ENCODE results near the gene CPEB3.
"Not testable (repeated sequence)": the region's sequence is repeated elsewhere in the genome, so short reads cannot be mapped to it uniquely, and the experiment has no call there.

CPEB3 gene

DNA sequence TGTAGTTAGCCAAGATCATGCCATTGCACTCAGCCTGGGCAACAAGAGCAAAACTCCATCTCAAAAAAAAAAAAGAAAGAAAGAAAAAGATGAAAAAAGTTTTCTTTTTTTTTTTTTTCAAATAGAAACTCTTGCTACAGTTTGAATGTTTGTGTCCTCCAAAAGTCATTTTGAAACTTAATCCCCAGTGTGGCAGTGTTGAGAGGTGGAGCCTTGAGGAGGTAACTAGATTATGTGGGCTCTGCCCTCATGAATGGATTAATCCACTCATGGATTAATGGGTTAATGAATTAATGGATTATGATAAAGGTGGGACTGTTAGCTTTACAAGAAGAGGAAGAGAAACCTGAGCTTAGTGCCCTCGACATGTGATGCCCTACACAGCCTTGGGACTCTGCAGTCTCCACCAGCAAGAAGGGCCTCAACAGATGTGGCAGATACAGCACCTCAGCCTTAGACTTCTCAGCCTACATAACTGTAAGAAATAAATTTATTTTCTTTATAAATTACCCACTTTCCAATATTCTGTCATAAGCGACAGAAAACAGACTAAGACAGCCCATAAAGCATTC lies 25.1 kb downstream of the CPEB3 start:
- no peak for DNase-seq

GRCh38 chr10:92264249-92264648 lies 26.6 kb downstream of the CPEB3 start:
- DNase-seq = no peak

- DNase-seq = no peak
Observed at GRCh38 chr10:92263396-92263795, 27.5 kb downstream of the CPEB3 start.

DNA sequence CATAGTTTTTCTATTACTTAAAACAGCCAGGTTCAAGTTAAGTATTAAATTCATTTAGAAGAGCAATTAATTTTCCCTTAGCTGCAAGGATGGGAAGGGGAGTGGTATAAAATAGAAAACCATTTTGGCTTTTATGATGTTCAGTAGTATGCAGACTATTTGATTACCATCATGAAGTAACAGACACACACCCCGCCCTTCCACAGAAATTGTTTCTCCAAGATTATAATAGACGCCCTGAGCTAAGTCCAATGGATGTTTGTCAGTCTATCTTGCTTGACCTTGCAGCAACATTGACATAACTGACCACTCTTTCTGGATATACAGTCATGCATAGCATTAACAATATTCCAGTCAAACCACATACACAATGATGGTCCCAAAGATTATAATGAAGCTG lies 42.3 kb downstream of the CPEB3 start:
- no peak for DNase-seq

DNA sequence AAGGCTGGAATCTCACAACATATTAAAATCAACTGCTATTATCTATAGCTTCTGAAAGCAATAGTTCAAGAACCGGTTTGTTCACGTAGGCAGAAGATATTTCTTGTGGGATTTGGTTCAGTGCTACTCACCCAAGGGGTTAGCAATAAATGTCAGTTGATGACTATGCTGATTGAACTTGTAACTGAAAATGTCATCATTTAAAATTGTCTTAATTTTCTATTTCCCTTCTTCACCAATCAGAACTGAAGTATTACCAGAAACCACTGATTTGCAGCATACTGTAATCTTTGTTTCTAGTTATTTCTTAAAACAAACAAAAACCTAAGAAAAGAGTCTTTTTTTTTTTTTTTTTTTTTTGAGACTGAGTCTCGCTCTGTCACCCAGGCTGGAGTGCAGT lies 46.1 kb downstream of the CPEB3 start:
- no peak for DNase-seq

- peak in 1 of 2 experiments; percentile 20 for DNase-seq
Observed at GRCh38 chr10:92242910-92243671, 47.8 kb downstream of the CPEB3 start.

DNA sequence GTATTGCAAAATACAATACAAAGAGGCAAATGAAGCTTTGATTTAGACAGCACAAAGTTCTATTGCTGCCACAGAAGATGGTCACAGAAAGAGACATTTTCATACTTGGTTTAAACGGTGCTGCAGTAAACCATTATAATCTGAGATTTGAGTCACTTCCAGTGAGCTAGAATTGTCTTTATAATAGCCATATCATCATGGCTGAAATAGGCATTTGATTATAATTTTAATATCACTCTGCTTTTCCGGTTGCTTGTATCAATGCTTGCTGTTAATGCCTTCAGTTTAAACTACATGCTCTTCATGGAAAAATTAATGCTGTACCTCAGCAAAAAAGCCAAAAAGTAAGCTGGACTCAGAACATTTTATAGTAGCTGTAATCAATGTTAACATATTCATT lies 48.5 kb downstream of the CPEB3 start:
- DNase-seq = no peak

- DNase-seq = no peak
Observed at GRCh38 chr10:92241501-92241900, 49.4 kb downstream of the CPEB3 start.

DNA sequence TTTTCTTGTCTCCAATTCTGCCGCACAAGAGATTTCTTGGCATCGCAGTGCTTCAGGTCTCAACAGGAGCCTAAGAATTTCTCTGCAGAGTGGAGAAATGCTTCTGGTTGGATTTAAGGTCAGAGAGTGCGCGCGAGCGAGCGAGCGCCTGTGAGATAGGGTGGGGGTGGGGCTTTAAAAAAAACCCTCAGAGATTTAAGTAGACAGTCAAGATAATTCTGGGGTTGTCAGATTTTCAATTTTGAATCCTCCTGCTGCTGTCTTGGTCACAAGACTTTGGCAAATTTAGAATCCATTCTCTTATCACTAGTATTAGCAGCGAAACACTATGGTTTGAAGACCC lies 49.7 kb downstream of the CPEB3 start:
- DNase-seq = no peak

- no peak for DNase-seq
Observed at GRCh38 chr10:92240289-92241157, 50.4 kb downstream of the CPEB3 start.

- DNase-seq = no peak
Observed at GRCh38 chr10:92239600-92240288, 51.1 kb downstream of the CPEB3 start.

DNA sequence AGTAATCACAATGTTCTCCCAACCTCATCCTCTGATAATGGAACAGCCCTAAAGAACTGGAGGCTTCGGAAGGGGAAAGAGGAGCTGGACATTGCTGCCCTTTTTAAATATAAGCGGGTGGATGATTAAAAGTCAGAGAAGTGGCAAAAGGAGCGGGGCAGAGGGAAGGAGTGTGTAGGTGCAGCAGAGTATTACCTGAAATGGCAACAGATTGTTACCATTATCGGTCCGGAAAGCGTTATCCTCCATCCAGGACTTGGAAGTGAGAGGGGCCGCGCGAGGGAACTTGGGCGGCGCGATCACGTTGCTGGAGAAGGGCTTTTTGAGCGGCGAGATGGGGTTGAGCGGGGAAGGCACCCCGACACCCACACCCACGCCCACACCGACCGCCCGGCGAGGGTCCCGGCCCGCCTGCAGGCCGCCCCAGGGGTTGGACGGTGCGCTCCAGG lies 51.7 kb downstream of the CPEB3 start:
- DNase-seq = no peak

- DNase-seq = peak; percentile 44 to 49
Observed at GRCh38 chr10:92238586-92239098, 52.2 kb downstream of the CPEB3 start.

- DNase-seq = no peak
Observed at GRCh38 chr10:92238054-92238585, 52.8 kb downstream of the CPEB3 start.

DNA sequence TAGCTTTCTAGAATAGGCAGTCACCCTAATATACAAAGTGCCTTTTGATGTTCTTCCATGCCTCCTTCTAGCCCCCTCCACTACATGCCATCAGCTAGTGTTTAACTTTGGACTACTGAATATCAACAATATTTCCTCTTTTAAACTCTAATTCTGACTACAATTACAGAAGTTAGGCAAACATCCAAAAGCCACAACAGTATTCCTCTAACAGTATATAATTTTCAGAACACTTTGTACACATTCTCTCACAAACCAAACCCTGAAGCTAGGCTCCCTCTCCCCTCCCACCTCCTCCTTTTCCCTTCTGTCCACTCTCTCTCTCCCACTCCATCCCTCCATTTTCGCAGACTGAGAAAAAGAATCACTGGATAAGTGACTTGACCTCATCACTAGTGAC lies 59.7 kb downstream of the CPEB3 start:
- no peak for DNase-seq

- DNase-seq = peak; percentile 11 to 40
Observed at GRCh38 chr10:92222603-92223262, 68.1 kb downstream of the CPEB3 start.

DNA sequence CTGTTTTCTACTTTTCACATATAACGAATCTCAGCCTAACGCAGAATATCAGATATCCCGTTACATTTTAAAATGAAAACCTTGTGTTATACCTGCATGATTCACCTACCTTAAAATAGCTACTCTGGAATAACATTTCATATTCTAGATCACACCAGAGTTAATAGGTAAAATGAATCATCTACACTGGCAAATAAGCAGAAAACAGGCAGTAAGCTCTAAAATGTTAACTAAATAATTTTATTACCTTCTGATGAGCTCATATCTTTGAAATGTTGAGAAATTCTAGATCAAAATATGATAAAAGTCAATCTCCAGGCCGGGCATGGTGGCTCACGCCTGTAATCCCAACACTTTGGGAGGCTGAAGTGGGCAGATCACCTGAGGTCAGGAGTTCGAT lies 71.3 kb downstream of the CPEB3 start:
- DNase-seq = no peak

DNA sequence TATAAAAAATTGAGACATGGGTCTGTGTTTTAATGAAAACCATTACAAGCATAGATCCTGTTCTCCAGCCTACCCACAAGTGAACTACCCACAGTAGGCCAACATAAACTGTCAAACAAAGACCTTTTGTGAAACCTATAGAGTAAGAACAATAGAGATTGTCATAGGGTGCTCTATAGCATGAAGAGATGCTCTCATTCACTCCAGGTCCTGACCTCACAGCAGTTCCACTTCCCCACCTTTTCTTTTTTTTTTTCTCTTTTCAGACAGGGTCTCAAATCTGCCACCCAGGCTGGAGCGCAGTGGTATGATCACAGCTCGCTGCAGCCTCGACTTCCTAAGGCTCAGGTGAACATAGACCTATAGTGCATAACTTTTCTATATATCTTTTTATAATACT lies 72.3 kb downstream of the CPEB3 start:
- DNase-seq = no peak

GRCh38 chr10:92216608-92217007 lies 74.3 kb downstream of the CPEB3 start:
- not testable (repeated sequence) for DNase-seq

- not testable (repeated sequence) for DNase-seq
Observed at GRCh38 chr10:92215222-92215621, 75.7 kb downstream of the CPEB3 start.

GRCh38 chr10:92213049-92213448 lies 77.8 kb downstream of the CPEB3 start:
- no peak for DNase-seq

GRCh38 chr10:92208736-92209135 lies 82.1 kb downstream of the CPEB3 start:
- DNase-seq = no peak

Measured in SW 1271 (cell line).